Iris pigment epithelial cell (primary cell): Measurements from ENCODE around the gene AK9.
A peak's percentile ranks its signal among the peaks of the same experiment; 100 is the strongest.

ENCODE experiments used
- DNase-seq: peaks from one replicate; pipeline ENCODE4 v3.0.0-alpha.2; 2011; ENCODE audit warnings: low read depth

Gene AK9

GRCh38 chr6:109696355-109696754, 5.4 kb upstream of the AK9 start:
- DNase-seq: no peak

DNA sequence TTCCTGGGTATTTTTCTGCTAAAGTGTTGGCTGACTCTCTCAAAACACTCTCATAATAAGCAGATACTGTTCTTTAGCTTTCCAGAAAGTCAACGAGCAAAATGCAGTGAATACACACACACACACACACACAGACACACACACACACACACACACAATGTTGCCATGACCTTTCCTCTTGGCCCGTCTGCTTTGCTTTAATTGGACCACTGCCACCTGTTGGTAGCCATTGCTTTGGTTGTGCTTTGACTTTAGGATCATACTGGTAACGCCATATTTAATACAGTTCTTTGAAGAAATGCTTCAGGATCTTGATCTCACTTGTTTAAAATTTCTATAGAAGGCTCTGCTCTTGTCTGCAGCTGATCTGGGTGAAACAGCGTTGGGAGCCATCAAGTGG, 4.5 kb upstream of the AK9 start:
- DNase-seq: peak; percentile 15

- DNase-seq: no peak
Measured at GRCh38 chr6:109693111-109693510, 2.1 kb upstream of the AK9 start.

DNA sequence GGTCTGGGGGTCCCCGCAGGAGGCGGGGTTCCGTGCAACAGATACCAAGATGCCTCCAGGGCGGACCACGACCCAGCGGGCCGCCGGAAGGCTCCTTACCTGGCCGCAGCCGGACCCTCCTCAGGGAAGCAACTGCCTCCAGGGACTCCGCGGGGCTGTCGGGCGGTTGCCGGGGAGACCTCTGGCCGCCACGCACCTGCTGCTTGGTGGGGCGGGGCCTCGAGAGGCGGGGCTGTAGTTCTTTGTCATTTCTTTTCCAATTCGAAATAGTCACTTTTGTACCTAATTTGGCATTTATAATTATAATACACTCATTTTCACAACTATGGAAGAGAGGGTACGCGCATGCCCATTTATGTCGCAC, 647 bp downstream of the AK9 start:
- no peak for DNase-seq

GRCh38 chr6:109687271-109687761, 3.7 kb downstream of the AK9 start:
- DNase-seq: peak; percentile 91

- DNase-seq: no peak
Measured at GRCh38 chr6:109686566-109687265, 4.3 kb downstream of the AK9 start.

- peak; percentile 35 for DNase-seq
Measured at GRCh38 chr6:109678661-109679505, 12.1 kb downstream of the AK9 start.

DNA sequence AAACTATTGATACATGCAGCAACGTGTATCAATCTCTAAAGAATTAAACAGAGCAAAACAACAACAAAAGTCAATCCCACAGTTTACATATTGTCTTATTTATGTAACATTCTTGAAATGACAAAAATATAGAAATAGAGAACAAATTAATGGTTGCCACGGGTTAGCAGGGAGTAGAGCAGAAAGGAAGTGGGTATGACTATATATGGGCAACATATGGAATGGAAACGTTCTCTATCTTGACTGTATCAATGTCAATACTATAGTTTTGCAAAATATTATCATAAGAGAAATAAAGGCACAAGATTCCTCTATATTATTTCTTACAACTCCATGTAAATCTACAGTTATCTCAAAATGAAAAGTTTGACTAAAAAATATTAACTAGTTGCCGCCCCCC, 12.8 kb downstream of the AK9 start:
- no peak for DNase-seq

DNA sequence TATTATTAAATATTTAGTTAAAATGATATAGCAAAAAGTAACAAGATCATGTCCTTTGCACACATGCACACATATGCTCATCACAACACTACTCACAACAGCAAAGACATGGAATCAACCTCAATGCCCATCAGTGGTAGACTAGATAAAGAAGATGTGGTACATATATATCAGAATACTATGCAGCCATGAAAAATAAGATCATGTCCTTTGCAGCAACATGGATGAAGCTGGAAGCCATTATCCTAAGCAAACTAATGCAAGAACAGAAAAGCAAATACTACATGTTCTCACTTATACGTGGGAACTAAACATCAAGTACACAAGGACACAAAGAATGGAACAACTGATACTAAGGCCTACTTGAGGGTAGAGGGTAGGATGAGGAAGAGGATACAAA, 14.3 kb downstream of the AK9 start:
- no peak for DNase-seq

DNA sequence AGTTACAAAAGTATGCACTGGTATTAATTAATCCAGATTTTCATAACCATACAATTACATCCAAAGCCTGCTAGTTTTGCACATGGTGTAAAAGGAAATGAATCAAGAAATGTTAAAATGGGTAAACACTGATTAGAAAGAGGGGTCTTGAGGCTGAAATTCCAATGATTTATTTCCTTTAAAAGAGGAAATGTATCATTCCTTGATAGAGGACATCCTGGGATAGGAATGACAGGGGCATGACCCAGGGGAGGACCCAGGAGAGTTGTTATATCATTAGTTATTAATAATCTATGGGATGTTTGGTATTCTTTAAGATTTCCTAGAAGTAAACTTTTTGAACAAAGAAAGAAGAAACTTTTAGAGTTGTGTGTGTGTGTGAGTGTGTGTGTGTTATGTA, 18.2 kb downstream of the AK9 start:
- no peak for DNase-seq

- DNase-seq: peak; percentile 59
Measured at GRCh38 chr6:109672175-109672574, 18.8 kb downstream of the AK9 start.

- DNase-seq: peak; percentile 73
Measured at GRCh38 chr6:109671733-109672132, 19.3 kb downstream of the AK9 start.

DNA sequence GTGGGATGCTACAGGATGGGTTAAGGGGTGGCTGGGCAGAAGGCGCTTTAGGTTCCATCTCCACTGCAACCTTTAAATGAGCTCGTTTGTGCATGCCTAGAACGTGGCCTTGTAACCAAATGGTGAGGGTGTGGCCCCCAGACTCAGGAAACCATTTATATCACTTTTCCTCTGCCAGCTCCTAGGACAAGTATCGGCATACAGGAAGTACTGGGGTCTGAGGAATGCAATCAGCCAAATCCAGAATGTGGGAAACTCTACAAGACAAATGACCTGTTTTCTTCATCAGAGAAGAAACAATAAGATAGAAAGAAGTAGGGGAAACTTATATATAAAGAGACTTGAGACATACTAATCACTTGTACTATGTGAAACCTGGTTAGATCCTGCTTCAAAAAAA, 21.2 kb downstream of the AK9 start:
- no peak for DNase-seq

DNA sequence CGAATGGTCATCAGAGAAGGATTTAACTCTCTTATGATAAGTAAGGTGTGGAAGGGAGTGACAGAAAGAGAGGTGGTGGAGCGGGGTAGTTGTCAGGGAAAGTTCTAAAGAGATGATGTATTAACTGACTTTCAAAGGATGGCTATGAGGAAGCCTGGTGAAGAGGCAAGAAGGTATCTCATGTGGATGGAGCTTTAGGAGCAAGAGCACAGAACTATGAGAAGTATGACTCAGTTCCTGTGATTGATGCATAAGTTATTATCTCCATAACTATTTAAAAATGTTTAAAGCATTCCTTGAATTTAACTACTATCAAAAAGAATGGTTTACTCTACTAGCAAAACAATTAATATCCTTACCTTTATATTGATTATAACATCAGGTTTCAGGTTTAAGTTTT, 28.8 kb downstream of the AK9 start:
- DNase-seq: peak; percentile 57

GRCh38 chr6:109660526-109661320, 30.3 kb downstream of the AK9 start:
- no peak for DNase-seq

GRCh38 chr6:109655761-109656262, 35.2 kb downstream of the AK9 start:
- DNase-seq: no peak

- DNase-seq: peak; percentile 31
Measured at GRCh38 chr6:109653264-109653663, 37.7 kb downstream of the AK9 start.

DNA sequence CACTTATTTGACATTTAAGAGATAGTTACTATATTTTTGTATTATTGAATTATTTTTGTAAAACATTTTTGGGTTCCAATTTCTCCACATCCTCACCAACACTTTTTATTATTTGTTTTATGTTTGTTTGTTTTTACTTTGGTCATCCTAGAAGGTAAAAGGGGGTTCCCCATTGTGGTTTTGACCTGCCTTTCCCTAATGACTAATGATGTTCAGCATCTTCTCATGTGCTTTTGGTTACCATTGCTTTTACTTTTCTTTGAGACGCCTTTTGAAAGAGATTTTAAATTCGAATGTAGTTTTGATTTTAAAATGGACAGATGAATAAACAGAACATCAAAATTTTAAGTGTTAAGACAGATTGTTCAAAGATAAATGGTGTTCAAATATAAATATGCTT, 46.9 kb downstream of the AK9 start:
- DNase-seq: no peak

DNA sequence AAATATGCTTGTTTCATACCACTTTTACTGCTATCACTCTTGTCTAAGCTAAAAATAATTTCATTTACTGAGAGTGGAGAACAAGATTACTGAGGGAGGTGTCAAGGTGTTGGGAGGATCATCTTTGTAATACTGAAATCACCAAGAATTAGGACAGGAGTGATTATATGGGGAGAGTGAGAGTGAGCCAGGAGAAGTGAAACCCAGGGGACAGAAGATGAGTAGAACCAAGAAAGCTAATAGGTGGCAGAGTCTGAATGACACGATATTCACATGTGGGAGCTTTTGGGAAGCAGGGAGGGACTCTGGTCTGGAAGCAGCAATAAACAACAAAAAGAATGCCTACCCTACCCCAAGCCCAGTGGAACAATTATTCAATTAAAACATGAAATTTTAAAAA, 58.6 kb downstream of the AK9 start:
- no peak for DNase-seq

- DNase-seq: no peak
Measured at GRCh38 chr6:109631403-109631802, 59.6 kb downstream of the AK9 start.

DNA sequence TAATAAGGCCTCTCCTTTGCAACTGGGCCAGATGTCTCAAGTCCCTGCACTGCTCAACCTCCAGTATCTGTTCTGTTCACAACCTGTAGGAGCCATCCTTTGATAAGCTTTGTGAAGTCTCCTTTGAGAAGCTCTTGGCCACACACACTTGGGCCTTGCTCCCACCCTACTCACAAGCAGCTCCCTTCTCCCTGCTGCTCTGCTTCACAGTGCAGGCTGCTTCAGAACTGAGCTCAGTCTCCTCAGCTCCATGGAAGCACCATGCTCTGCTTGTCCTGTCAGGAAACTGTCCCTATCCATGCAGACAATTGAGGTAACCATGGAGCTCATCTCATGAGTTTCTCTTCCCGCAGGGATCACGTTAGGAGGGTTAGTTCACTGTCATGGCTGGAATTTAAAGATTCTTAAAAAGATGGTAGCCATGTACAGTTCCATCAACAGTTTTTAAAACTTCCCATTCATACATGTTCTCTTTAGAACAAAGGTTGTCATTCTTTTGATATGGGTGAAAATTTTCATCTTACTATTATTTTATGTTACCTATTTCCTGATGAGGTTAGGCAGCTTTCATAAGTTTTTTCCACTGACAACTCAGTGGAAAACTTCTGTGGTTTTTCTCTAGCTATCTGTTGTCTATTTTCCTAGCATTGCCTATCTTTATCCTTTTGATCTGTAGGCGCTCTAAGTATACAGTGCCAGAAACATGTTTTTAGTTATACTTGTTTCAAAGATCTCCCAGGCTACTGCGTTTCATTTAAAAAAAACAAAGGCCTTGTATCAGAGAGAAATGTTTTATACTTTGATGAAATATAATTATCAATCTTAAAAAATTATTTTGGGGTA, 62.6 kb downstream of the AK9 start:
- DNase-seq: no peak

- no peak for DNase-seq
Measured at GRCh38 chr6:109626311-109626710, 64.7 kb downstream of the AK9 start.
